ENCODE measurements around the gene WDPCP.
A peak's percentile ranks its signal among the peaks of the same experiment; 100 is the strongest.
"Not testable (repeated sequence)": the region's sequence is repeated elsewhere in the genome, so short reads cannot be mapped to it uniquely, and the experiment has no call there.

Gene WDPCP

GRCh38 chr2:63588385-63589147 lies at the start of gene WDPCP, which contains the start of gene MDH1:
Gene WDPCP (minus strand): TSS chr2:63588477. CDS start chr2:63588271, 206 bp downstream.
Gene MDH1 (plus strand): TSS chr2:63588963. CDS start chr2:63589044, 81 bp downstream.
- no peak for TF ChIP-seq CTCF (IDR thresholded peaks at IDR 0.05)
- no peak for TF ChIP-seq ZFX (IDR thresholded peaks at IDR 0.05; ENCODE audit: borderline replicate concordance)
- peak within 1 kb of the TSS; percentile 88 for H3K27ac ChIP-seq

GRCh38 chr2:63632382-63632781 lies 44.1 kb upstream of the WDPCP start:
- TF ChIP-seq CTCF (IDR thresholded peaks at IDR 0.05) (no peak), ZFX (IDR thresholded peaks at IDR 0.05; ENCODE audit: borderline replicate concordance) (no peak)
- H3K27ac ChIP-seq: no peak overlapping the region

- TF ChIP-seq ZFX (IDR thresholded peaks at IDR 0.05; ENCODE audit: borderline replicate concordance): no peak
- TF ChIP-seq CTCF (IDR thresholded peaks at IDR 0.05): no peak
- no peak overlapping the region for H3K27ac ChIP-seq
Measured at GRCh38 chr2:63631501-63631900, 43.2 kb upstream of the WDPCP start.

- TF ChIP-seq CTCF (IDR thresholded peaks at IDR 0.05) (no peak), ZFX (IDR thresholded peaks at IDR 0.05; ENCODE audit: borderline replicate concordance) (no peak)
- H3K27ac ChIP-seq: no peak overlapping the region
Measured at GRCh38 chr2:63628403-63628942, 40.2 kb upstream of the WDPCP start.

GRCh38 chr2:63627866-63628265 lies 39.6 kb upstream of the WDPCP start:
- no peak for TF ChIP-seq ZFX (IDR thresholded peaks at IDR 0.05; ENCODE audit: borderline replicate concordance)
- TF ChIP-seq CTCF (IDR thresholded peaks at IDR 0.05): no peak
- H3K27ac ChIP-seq: no peak overlapping the region

- not testable (repeated sequence) for H3K27ac ChIP-seq
Measured at GRCh38 chr2:63623763-63624162, 35.5 kb upstream of the WDPCP start.

- TF ChIP-seq ZFX (IDR thresholded peaks at IDR 0.05; ENCODE audit: borderline replicate concordance) (no peak), CTCF (IDR thresholded peaks at IDR 0.05) (no peak)
- no peak overlapping the region for H3K27ac ChIP-seq
Measured at GRCh38 chr2:63622751-63623150, 34.5 kb upstream of the WDPCP start.

Measured in 22Rv1 (cell line).